Calu3 (cell line): ENCODE measurements around the gene STK39. TPM values are rescaled to one million over a fixed set of nuclear protein-coding genes. Genes with fewer than 3 reads are reported as not detected.

Source experiments
- BruUV-seq: library from RNA; stranded (reverse); fragments of 400-500 nt; replicated peaks from 2 replicates; lab custom pipeline; 2021; lab: Mats Ljungman, UMichigan
- CTCF ChIA-PET: fragments of 300-600 bp; sonication (Branson Sonifier 250); formaldehyde crosslinking; loops from one replicate; lab custom pipeline; 2022; ENCODE audit warnings: antibody characterized with exemption; lab: Charles Lee
- DNase-seq: peaks from one replicate; pipeline ENCODE4 v3.0.0; 2022
- H3K27ac Mint-ChIP-seq: one replicate; pipeline ENCODE4 v1.8.0; 2022; ENCODE audit warnings: mixed read lengths; ENCODE audit not compliant: unreplicated experiment
- H3K27me3 Mint-ChIP-seq: one replicate; pipeline ENCODE4 v1.8.0; 2022; ENCODE audit warnings: mixed read lengths; ENCODE audit not compliant: unreplicated experiment
- H3K36me3 Mint-ChIP-seq: one replicate; pipeline ENCODE4 v1.8.0; 2022; ENCODE audit warnings: mild to moderate bottlenecking, moderate library complexity, mixed read lengths; ENCODE audit not compliant: insufficient read depth, unreplicated experiment
- H3K4me1 Mint-ChIP-seq: one replicate; pipeline ENCODE4 v1.8.0; 2022; ENCODE audit warnings: mild to moderate bottlenecking, low read depth, mixed read lengths; ENCODE audit not compliant: unreplicated experiment
- H3K4me3 Mint-ChIP-seq: one replicate; pipeline ENCODE4 v1.8.0; 2022; ENCODE audit warnings: mild to moderate bottlenecking, low read depth, moderate library complexity, mixed read lengths; ENCODE audit not compliant: unreplicated experiment
- H3K9me3 Mint-ChIP-seq: one replicate; pipeline ENCODE4 v1.8.0; 2022; ENCODE audit warnings: low read depth, mixed read lengths; ENCODE audit not compliant: unreplicated experiment
- CTCF ChIP-seq: fragments of 200-600 bp; IDR thresholded peaks from one replicate; pipeline ENCODE4 v1.8.0; 2022; ENCODE audit warnings: antibody characterized with exemption; ENCODE audit not compliant: unreplicated experiment
- intact Hi-C: fragments of 100-400 bp; cut with micrococcal nuclease; formaldehyde crosslinking; loops from one replicate; pipeline ENCODE4 v1.10.0; 2022; ENCODE audit not compliant: unreplicated experiment
- total RNA-seq: library from RNA; stranded (reverse); gene quantifications from 2 replicates; pipeline ENCODE4 v1.2.3, GENCODE V29; 2022

The STK39 gene
- total RNA-seq, 1 experiment from 2014 or later, result 110 TPM

GRCh38 chr2:168174756-168175155 lies 72.6 kb downstream of the STK39 start:
- H3K27ac Mint-ChIP-seq, result no peak overlapping the region
- no peak overlapping the region for H3K4me3 Mint-ChIP-seq
- BruUV-seq, result no TSS peak
- DNase-seq, result no peak
- H3K9me3 Mint-ChIP-seq, result no peaks in the 10 kb centered on the region
- peaks cover 15% of the 10 kb centered on the region for H3K4me1 Mint-ChIP-seq
- H3K27me3 Mint-ChIP-seq, result no peaks in the 10 kb centered on the region
- peaks cover 24% of the 10 kb centered on the region for H3K36me3 Mint-ChIP-seq
- intact Hi-C loops, result no loop called here
- CTCF ChIA-PET, result no interaction called here
- TF ChIP-seq CTCF, result no peak

- H3K36me3 Mint-ChIP-seq, result peaks cover 22% of the 10 kb centered on the region
- no peaks in the 10 kb centered on the region for H3K27me3 Mint-ChIP-seq
- no peak overlapping the region for H3K4me3 Mint-ChIP-seq
- no peak for TF ChIP-seq CTCF
- H3K27ac Mint-ChIP-seq, result no peak overlapping the region
- H3K4me1 Mint-ChIP-seq, result peaks cover 18% of the 10 kb centered on the region
- intact Hi-C loops, result no loop called here
- DNase-seq, result no peak
- no TSS peak for BruUV-seq
- CTCF ChIA-PET, result interaction anchor here (0.7 to 1.0 kb wide), 2 partner anchors 37 to 165 kb away, joined by 3 read pairs; no protein-coding TSS in a partner anchor
- H3K9me3 Mint-ChIP-seq, result no peaks in the 10 kb centered on the region
Observed at GRCh38 chr2:168172071-168172470, 75.3 kb downstream of the STK39 start.

GRCh38 chr2:168171059-168171762 lies 76.2 kb downstream of the STK39 start:
- Mint-ChIP-seq H3K36me3 (peaks cover 31% of the 10 kb centered on the region), H3K4me1 (peaks cover 27% of the 10 kb centered on the region), H3K27me3 (no peaks in the 10 kb centered on the region), H3K9me3 (no peaks in the 10 kb centered on the region), H3K27ac (no peak overlapping the region), H3K4me3 (no peak overlapping the region)
- intact Hi-C loops, result no loop called here
- no peak for TF ChIP-seq CTCF
- BruUV-seq, result no TSS peak
- CTCF ChIA-PET, result interaction anchor here (0.6 to 1.0 kb wide), 3 partner anchors 13 to 166 kb away, joined by 3 to 4 read pairs (median 3); no protein-coding TSS in a partner anchor
- no peak for DNase-seq

- CTCF ChIA-PET, result interaction anchor here (0.7 kb wide), 1 partner anchor 61 kb away, joined by 3 read pairs; no protein-coding TSS in a partner anchor
- no peaks in the 10 kb centered on the region for H3K27me3 Mint-ChIP-seq
- TF ChIP-seq CTCF, result no peak
- H3K36me3 Mint-ChIP-seq, result peaks cover 37% of the 10 kb centered on the region
- no peak overlapping the region for H3K4me3 Mint-ChIP-seq
- no TSS peak for BruUV-seq
- intact Hi-C loops, result loop anchor here (2.0 to 10.0 kb wide), 2 partner anchors 14 to 166 kb away; no protein-coding TSS in a partner anchor
- H3K4me1 Mint-ChIP-seq, result peaks cover 29% of the 10 kb centered on the region
- H3K9me3 Mint-ChIP-seq, result no peaks in the 10 kb centered on the region
- no peak overlapping the region for H3K27ac Mint-ChIP-seq
- DNase-seq, result no peak
Observed at GRCh38 chr2:168169097-168169745, 78.2 kb downstream of the STK39 start.
